Choroid plexus epithelial cell (primary cell): ENCODE measurements around the gene CYTIP.
"Not testable (repeated sequence)": the region's sequence is repeated elsewhere in the genome, so short reads cannot be mapped to it uniquely, and the experiment has no call there.

Source experiments
- DNase-seq: peaks from one replicate; pipeline ENCODE4 v3.0.0-alpha.2; 2010; ENCODE audit warnings: low read depth
- H3K4me3 ChIP-seq: 2 replicates; pipeline ENCODE4 v1.5.1; 2011; ENCODE audit warnings: low read depth, mild to moderate bottlenecking, control low read depth, low read length, moderate library complexity
- TF ChIP-seq, protein P1 (sequence below): conservative IDR thresholded peaks from 2 replicates; pipeline ENCODE4 v1.5.1; 2011; ENCODE audit warnings: low read depth, mild to moderate bottlenecking, control low read depth, inconsistent platforms, low read length, moderate library complexity

Gene CYTIP

DNA sequence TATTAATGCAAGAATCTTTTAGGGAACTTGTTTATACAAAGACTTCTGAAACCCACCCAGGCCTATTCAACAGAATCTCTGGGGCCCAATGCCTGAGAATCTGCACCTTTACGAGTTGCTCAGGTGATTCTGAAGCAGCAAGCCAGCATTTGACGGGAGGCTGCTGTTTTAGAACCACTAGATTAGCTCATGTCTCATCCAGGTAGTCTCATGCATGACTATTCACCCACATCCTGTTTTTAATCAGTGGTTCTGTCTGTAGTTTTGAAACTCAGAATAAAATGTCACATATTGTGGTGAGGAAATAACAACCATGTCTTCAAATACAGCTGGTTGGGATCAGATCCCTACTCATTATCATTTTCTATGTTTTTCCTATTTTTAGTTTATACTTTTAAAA, 39.5 kb downstream of the CYTIP start:
- no peak for DNase-seq
- no peak overlapping the region for H3K4me3 ChIP-seq
- TF ChIP-seq, protein P1, sequence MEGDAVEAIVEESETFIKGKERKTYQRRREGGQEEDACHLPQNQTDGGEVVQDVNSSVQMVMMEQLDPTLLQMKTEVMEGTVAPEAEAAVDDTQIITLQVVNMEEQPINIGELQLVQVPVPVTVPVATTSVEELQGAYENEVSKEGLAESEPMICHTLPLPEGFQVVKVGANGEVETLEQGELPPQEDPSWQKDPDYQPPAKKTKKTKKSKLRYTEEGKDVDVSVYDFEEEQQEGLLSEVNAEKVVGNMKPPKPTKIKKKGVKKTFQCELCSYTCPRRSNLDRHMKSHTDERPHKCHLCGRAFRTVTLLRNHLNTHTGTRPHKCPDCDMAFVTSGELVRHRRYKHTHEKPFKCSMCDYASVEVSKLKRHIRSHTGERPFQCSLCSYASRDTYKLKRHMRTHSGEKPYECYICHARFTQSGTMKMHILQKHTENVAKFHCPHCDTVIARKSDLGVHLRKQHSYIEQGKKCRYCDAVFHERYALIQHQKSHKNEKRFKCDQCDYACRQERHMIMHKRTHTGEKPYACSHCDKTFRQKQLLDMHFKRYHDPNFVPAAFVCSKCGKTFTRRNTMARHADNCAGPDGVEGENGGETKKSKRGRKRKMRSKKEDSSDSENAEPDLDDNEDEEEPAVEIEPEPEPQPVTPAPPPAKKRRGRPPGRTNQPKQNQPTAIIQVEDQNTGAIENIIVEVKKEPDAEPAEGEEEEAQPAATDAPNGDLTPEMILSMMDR = no peak

DNA sequence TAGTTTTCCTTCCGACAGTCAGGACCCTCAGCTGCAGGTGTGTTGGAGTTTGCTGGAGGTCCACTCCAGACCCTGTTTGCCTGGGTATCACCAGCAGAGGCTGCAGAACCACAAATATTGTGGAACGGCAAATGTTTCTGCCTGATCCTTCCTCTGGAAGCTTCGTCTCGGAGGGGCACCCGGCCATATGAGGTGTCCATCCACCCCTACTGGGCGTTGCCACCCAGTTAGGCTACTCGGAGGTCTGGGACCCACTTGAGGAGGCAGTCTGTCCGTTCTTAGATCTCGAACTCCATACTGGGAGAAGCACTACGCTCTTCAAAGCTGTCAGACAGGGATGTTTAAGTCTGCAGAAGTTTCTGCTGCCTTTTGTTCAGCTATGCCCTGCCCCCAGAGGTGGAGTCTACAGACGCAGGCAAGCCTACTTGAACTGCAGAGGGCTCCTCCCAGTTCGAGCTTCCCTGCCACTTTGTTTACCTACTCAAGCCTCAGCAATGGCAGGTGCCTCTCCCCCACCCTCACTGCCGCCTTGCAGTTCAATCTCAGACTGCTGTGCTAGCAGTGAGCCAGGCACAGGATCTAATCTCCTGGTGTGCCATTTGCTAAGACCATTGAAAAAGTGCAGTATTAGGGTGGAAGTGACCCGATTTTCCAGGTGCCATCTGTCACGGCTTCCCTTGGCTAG, 40.9 kb downstream of the CYTIP start:
- not testable (repeated sequence) for H3K4me3 ChIP-seq, DNase-seq

DNA sequence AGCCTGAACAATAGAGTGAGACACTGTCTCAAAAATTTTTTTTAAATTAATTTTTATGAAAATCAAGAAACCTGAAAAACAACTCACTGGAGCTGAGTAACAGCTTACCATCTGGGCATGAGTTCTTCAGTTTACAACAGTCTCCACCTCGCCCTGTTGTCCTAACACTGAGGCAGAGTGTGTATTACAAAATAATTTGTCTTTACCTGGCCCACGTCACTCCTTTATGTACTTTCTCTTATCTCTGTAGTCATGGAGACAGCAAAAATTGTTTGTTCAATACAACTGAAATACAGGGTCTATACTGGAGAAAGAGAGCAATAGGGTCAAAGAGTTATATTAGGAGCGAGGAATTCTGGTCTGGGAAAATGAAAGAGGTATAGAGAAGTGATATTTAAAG, 48.1 kb downstream of the CYTIP start:
- TF ChIP-seq, protein P1 = no peak
- no peak for DNase-seq
- H3K4me3 ChIP-seq = no peak overlapping the region

DNA sequence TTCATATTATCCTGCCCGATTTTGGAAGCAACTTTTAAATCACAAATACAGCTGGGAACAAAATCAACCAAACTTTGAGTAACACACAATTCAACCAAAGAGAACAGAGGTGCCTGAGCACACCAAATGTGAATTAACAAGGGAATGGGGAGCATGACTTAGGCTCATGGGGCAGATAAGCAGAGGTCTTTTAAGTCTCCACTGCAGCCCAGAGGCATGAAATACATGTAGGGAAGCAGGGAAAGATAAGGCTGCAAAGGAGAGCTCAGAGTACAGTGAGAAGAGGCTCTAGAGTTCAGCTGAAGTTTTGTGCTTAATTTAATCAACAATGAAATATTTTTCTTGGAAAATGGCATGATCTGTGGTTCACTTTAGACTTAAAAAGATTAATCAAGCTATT, 49.0 kb downstream of the CYTIP start:
- no peak for DNase-seq
- TF ChIP-seq, protein P1 = no peak
- no peak overlapping the region for H3K4me3 ChIP-seq

DNA sequence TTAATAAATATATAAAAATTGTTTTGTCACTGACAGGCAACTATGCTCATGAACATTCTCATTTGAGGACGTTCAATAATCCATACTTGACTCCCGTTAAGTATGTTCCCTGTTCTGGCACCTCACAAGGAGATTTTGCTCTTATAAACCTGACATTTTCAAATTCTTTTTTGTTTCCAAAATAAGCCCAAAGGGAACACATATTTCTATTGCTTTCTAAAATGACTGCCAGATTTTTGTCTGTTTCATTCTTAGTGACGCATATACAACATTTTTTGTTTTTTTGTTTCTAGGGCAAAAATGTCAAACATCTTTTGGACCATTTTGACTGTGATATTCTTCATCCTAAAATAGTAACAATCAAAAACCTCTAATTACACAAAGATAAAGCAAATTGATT, 50.5 kb downstream of the CYTIP start:
- no peak for DNase-seq
- no peak overlapping the region for H3K4me3 ChIP-seq
- TF ChIP-seq, protein P1 = no peak

DNA sequence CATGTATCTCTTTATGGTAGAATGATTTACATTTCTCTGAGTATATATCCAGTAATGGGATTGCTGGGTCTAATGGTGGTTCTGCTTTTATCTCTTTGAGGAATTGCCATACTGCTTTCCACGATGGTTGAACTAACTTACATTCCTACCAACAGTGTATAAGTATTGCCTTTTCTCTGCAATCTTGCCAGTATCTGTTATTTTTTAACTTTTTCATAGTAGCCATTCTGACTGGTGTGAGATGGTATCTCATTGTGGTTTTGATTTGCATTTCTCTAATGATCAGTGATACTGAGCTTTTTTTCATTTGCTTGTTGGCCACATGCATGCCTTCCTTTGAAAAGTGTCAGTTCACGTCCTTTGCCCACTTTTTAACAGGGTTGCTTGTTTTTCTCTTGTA, 55.1 kb downstream of the CYTIP start:
- no peak for DNase-seq
- TF ChIP-seq, protein P1 = no peak
- no peak overlapping the region for H3K4me3 ChIP-seq

DNA sequence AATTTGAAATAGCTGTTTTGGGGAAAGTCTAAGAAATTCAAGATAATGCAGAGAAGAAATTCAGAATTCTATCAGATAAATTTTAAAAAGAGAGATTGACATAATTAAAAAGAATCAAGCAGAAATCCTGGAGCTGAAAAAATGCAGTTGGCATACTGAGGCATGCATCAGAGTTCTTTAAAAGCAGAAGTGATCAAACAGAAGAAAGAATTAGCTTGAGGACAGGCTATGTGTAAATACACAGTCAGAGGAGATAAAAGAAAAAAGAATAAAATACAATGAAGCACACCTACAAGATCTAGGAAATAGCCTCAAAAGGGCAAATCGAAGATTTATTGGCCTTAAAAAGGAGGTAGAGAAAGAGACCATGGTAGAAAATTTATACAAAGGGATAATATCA, 57.1 kb downstream of the CYTIP start:
- DNase-seq = no peak
- TF ChIP-seq, protein P1 = no peak

More for the DNA sequence above, 57.1 kb downstream of the CYTIP start:
- H3K4me3 ChIP-seq = no peak overlapping the region
